Measurements from ENCODE around the gene RAB27B. TPM values are rescaled to one million over a fixed set of nuclear protein-coding genes. Genes with fewer than 3 reads are reported as not detected.

RAB27B gene
- total and polyA plus RNA-seq, 2 of the 8 experiments (the other 6 are each of a cell fraction or from before 2014, with no cell fraction given): 0.05 to 0.60 TPM

- Histone ChIP-seq H3K4me2 (ENCODE audit: insufficient read depth in 1 of 2, low read depth in 2 of 2, low read length in 2 of 2) (no peak overlapping the region), H3K27ac (ENCODE audit: low read depth, low read length) (no peak overlapping the region), H3K56ac (replicated peaks; ENCODE audit: insufficient read length, low read depth, low read length) (no peak overlapping the region), H4K8ac (ENCODE audit: extremely low read depth, insufficient read depth, low read length) (no peak overlapping the region), H2BK15ac (ENCODE audit: low read length) (no peak overlapping the region), H3K4me1 (replicated peaks in 1 of 4; ENCODE audit: control insufficient read depth in 3 of 4, insufficient read depth in 4 of 4, low read length in 3 of 4) (peaks cover 0 to 2% (median 0%) of the 10 kb centered on the region in 4 experiments; a peak in 1 of 7 replicates), H4K91ac (replicated peaks; ENCODE audit: insufficient read length, low read length) (no peak overlapping the region), H3K18ac (ENCODE audit: extremely low read depth, low read length) (no peak overlapping the region), H3K23me2 (ENCODE audit: low read depth, low read length) (no peaks in the 10 kb centered on the region; the same call in 1 of the 2 replicates), H4K20me1 (replicated peaks in 1 of 2; ENCODE audit: control insufficient read depth in 1 of 2, insufficient read depth in 2 of 2, low read length in 2 of 2) (no peaks in the 10 kb centered on the region), H3K79me1 (ENCODE audit: low read depth, low read length) (no peaks in the 10 kb centered on the region), H3K9me3 (ENCODE audit: insufficient read depth in 2 of 2, low read depth in 1 of 2, low read length in 1 of 2) (no peaks in the 10 kb centered on the region), H3K4me3 (ENCODE audit: extremely low read depth in 1 of 4, insufficient read depth in 2 of 4, low read depth in 3 of 4, low read length in 4 of 4) (no peak overlapping the region), H2BK12ac (ENCODE audit: low read depth, low read length) (no peak overlapping the region), H3K4ac (replicated peaks; ENCODE audit: insufficient read length, low read depth, low read length) (no peak overlapping the region), H4K5ac (ENCODE audit: insufficient read length, low read depth, low read length) (no peak overlapping the region), H2AK5ac (ENCODE audit: low read depth, low read length) (no peak overlapping the region), H2BK5ac (ENCODE audit: low read depth, low read length) (no peak overlapping the region), H3K27me3 (replicated peaks in 1 of 4; ENCODE audit: control insufficient read depth in 3 of 4, extremely low read depth in 1 of 4, insufficient read depth in 3 of 4, low read length in 3 of 4) (no peaks in the 10 kb centered on the region), H2AFZ (ENCODE audit: low read length) (no peak overlapping the region), H2BK120ac (replicated peaks; ENCODE audit: low read depth, low read length) (no peak overlapping the region), H3K9ac (replicated peaks in 1 of 4; ENCODE audit: extremely low read depth in 1 of 4, low read depth in 3 of 4, low read length in 3 of 4) (no peak overlapping the region), H3K79me2 (ENCODE audit: control insufficient read depth in 1 of 2, insufficient read depth in 2 of 2, low read length in 2 of 2) (no peaks in the 10 kb centered on the region), H3K23ac (ENCODE audit: insufficient read length) (no peak overlapping the region), H3K36me3 (ENCODE audit: control insufficient read depth in 2 of 4, insufficient read depth in 4 of 4, low read length in 3 of 4) (no peaks in the 10 kb centered on the region), H3K14ac (ENCODE audit: insufficient read length) (no peak overlapping the region), H2BK20ac (ENCODE audit: low read length) (no peak overlapping the region)
- no peak for DNase-seq (ENCODE audit: low read depth in 1 of 2, low spot score in 2 of 2)
- ChIA-PET CTCF (ENCODE audit: partially characterized antibody) (no interaction called here), POLR2A (ENCODE audit: partially characterized antibody) (no interaction called here)
- 78% methylated on average over 5 of the region's 5 CpGs; no CpG with 5 or more reads in 1 of the 2 experiments for WGBS, 2 experiments (ENCODE audit: extremely low coverage in 1 of 2, insufficient coverage in 1 of 2, insufficient read length in 1 of 2, insufficient replicate concordance in 2 of 2, low coverage in 1 of 2, low lambda C conversion rate in 2 of 2, missing lambda C conversion rate in 1 of 2)
- FAIRE-seq: no peak
- no peak for TF ChIP-seq TAF1 (IDR thresholded peaks at IDR 0.05; ENCODE audit: low read depth, low read length)
- no peak for TF ChIP-seq SP4 (IDR thresholded peaks at IDR 0.05; ENCODE audit: low read length)
These were observed 77.4 kb downstream of the RAB27B start for GRCh38 chr18:54905629-54906028.
